SIG-M5 treated with dmso at 0.1 percent for 504 hours (cell line): ENCODE measurements around the gene BACE2.
"Not testable (repeated sequence)": the region's sequence is repeated elsewhere in the genome, so short reads cannot be mapped to it uniquely, and the experiment has no call there.

ENCODE experiments used
- DNase-seq: peaks from one replicate; lab custom pipeline; 2025; ENCODE audit not compliant: unreplicated experiment; lab: John Stamatoyannopoulos, UW

The BACE2 gene

GRCh38 chr21:41260428-41260827, 92.5 kb downstream of the BACE2 start:
- DNase-seq, result no peak

- no peak for DNase-seq
These were observed 99.4 kb downstream of the BACE2 start for GRCh38 chr21:41267346-41267745.

- no peak for DNase-seq
These were observed 101.6 kb downstream of the BACE2 start for GRCh38 chr21:41269535-41269934.

GRCh38 chr21:41277196-41277595, 109.2 kb downstream of the BACE2 start:
- DNase-seq, result no peak

GRCh38 chr21:41277846-41278245, 109.9 kb downstream of the BACE2 start:
- no peak for DNase-seq

GRCh38 chr21:41280115-41280919, 112.4 kb downstream of the BACE2 start:
- DNase-seq, result no peak

- DNase-seq, result no peak
These were observed 114.5 kb downstream of the BACE2 start for GRCh38 chr21:41282412-41282811.

GRCh38 chr21:41283211-41283818, 115.4 kb downstream of the BACE2 start:
- DNase-seq, result peak; percentile 87

- DNase-seq, result no peak
These were observed 121.5 kb downstream of the BACE2 start for GRCh38 chr21:41289431-41289830.

- DNase-seq, result no peak
These were observed 122.3 kb downstream of the BACE2 start for GRCh38 chr21:41290106-41290799.

GRCh38 chr21:41294548-41295231, 126.7 kb downstream of the BACE2 start:
- no peak for DNase-seq

GRCh38 chr21:41295721-41296254, 127.8 kb downstream of the BACE2 start:
- DNase-seq, result no peak

GRCh38 chr21:41302976-41303375, 135.0 kb downstream of the BACE2 start:
- DNase-seq, result no peak

- DNase-seq, result no peak
These were observed 136.2 kb downstream of the BACE2 start for GRCh38 chr21:41304068-41304720.

- DNase-seq, result no peak
These were observed 139.3 kb downstream of the BACE2 start for GRCh38 chr21:41307219-41307618.

GRCh38 chr21:41313285-41314164, 145.6 kb downstream of the BACE2 start:
- DNase-seq, result not testable (repeated sequence)

- DNase-seq, result no peak
These were observed 147.8 kb downstream of the BACE2 start for GRCh38 chr21:41315726-41316125.

- no peak for DNase-seq
These were observed 148.5 kb downstream of the BACE2 start, which contains the start of gene FAM3B for GRCh38 chr21:41316200-41317062. Gene FAM3B, plus strand, starts transcription at chr21:41316801. Its CDS starts 79 bp downstream, at chr21:41316880.

GRCh38 chr21:41317063-41317392, 149.1 kb downstream of the BACE2 start:
- no peak for DNase-seq
